ENCODE results near the gene CORO1C. TPM values are rescaled to one million over a fixed set of nuclear protein-coding genes. Genes with fewer than 3 reads are reported as not detected.

Gene CORO1C
- total and polyA plus RNA-seq, 2 donors (not counting 3 experiments of a cell fraction or from before 2014, with no cell fraction given), result 150 to 240 TPM

GRCh38 chr12:108650083-108650482 lies 81.2 kb downstream of the CORO1C start:
- peaks cover 14 to 22% of the 10 kb centered on the region in 2 experiments for H3K36me3 ChIP-seq (ENCODE audit: control insufficient read depth in 2 of 2, extremely low read depth in 1 of 2, insufficient read depth in 2 of 2, low read length in 2 of 2)
- no peak overlapping the region for H2AFZ ChIP-seq (ENCODE audit: low read depth, low read length)

More at GRCh38 chr12:108650083-108650482, 81.2 kb downstream of the CORO1C start:
- BruUV-seq (replicated peaks), result no TSS peak
- dilution Hi-C loops (cut with MboI; ENCODE audit: extremely low pct_ligation_motif_present, low sequenced_read_pairs), result loop anchor here (25.0 kb wide), 1 partner anchor 187 kb away; no protein-coding TSS in a partner anchor
- Histone ChIP-seq H3K27ac (ENCODE audit: insufficient read depth, low read depth, low read length) (peak overlapping the region; percentile 14), H3K79me2 (ENCODE audit: control insufficient read depth, insufficient read depth, low read length) (no peaks in the 10 kb centered on the region), H3K9me3 (replicated peaks; ENCODE audit: control insufficient read depth, insufficient read depth, low read length) (no peaks in the 10 kb centered on the region), H4K20me1 (replicated peaks; ENCODE audit: control insufficient read depth, extremely low read depth, insufficient read depth, low read length) (no peaks in the 10 kb centered on the region), H3K9me1 (replicated peaks; ENCODE audit: control insufficient read depth, extremely low read depth, insufficient read depth, low read length) (no peaks in the 10 kb centered on the region), H3K9ac (replicated peaks; ENCODE audit: extremely low read depth, insufficient read depth, low read length) (no peak overlapping the region), H3K4me3 (replicated peaks in 1 of 3; ENCODE audit: insufficient read depth in 1 of 3, low read depth in 1 of 3, low read length in 3 of 3) (no peak overlapping the region), H3K4me2 (ENCODE audit: insufficient read depth, low read length) (peak overlapping the region; percentile 10), H3K27me3 (ENCODE audit: control insufficient read depth in 2 of 2, insufficient read depth in 2 of 2, low read length in 2 of 2) (no peaks in the 10 kb centered on the region), H3K4me1 (ENCODE audit: control insufficient read depth, extremely low read depth, insufficient read depth, low read length) (peaks cover 44% of the 10 kb centered on the region)
- POLR2A ChIA-PET, result no interaction called here
- no peak for TF ChIP-seq POLR2AphosphoS5 (IDR thresholded peaks at IDR 0.05; ENCODE audit: insufficient read depth, low read depth, low read length)
- no peak for TF ChIP-seq JUN (IDR thresholded peaks at IDR 0.05; ENCODE audit: borderline replicate concordance, insufficient read depth, insufficient read length, low read depth)
- TF ChIP-seq FOS (IDR thresholded peaks at IDR 0.05; ENCODE audit: borderline replicate concordance, insufficient read depth, low read length), result no peak
- no peak for TF ChIP-seq MYC (IDR thresholded peaks at IDR 0.05; ENCODE audit: low read depth, low read length)
- TF ChIP-seq, protein P1, sequence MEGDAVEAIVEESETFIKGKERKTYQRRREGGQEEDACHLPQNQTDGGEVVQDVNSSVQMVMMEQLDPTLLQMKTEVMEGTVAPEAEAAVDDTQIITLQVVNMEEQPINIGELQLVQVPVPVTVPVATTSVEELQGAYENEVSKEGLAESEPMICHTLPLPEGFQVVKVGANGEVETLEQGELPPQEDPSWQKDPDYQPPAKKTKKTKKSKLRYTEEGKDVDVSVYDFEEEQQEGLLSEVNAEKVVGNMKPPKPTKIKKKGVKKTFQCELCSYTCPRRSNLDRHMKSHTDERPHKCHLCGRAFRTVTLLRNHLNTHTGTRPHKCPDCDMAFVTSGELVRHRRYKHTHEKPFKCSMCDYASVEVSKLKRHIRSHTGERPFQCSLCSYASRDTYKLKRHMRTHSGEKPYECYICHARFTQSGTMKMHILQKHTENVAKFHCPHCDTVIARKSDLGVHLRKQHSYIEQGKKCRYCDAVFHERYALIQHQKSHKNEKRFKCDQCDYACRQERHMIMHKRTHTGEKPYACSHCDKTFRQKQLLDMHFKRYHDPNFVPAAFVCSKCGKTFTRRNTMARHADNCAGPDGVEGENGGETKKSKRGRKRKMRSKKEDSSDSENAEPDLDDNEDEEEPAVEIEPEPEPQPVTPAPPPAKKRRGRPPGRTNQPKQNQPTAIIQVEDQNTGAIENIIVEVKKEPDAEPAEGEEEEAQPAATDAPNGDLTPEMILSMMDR (IDR thresholded peaks at IDR 0.05; ENCODE audit: extremely low read depth in 1 of 2, insufficient read depth in 1 of 2, low read depth in 1 of 2, low read length in 2 of 2), result no peak
- no peak for TF ChIP-seq GATA2 (IDR thresholded peaks at IDR 0.05; ENCODE audit: insufficient read depth, insufficient read length, low read depth, low read length)
- TF ChIP-seq POLR2A (IDR thresholded peaks at IDR 0.05; ENCODE audit: low read depth, low read length), result no peak
- no peak for TF ChIP-seq MAX (IDR thresholded peaks at IDR 0.05; ENCODE audit: insufficient read depth, insufficient read length)
- TF ChIP-seq EZH2 (IDR thresholded peaks at IDR 0.05; ENCODE audit: borderline replicate concordance, low read depth, low read length, severe bottlenecking), result no peak
- DNase-seq (ENCODE audit: low read depth, low spot score) (no peak), FAIRE-seq (no peak)
- CTCF ChIA-PET, result interaction anchor here (0.9 to 3.5 kb wide), 9 partner anchors 9 to 301 kb away, joined by 3 to 18 read pairs (median 5); no protein-coding TSS in a partner anchor
- intact Hi-C loops (cut with micrococcal nuclease), result no loop called here

Data from endothelial cell of umbilical vein (primary cell).